ENCODE measurements around the gene PILRB. TPM values are rescaled to one million over a fixed set of nuclear protein-coding genes. Genes with fewer than 3 reads are reported as not detected.

The PILRB gene
- total RNA-seq, 1 experiment from 2014 or later = 42.5 TPM

- no peak for DNase-seq (ENCODE audit: low read depth, low spot score)
- in situ Hi-C loops (cut with HindIII; ENCODE audit: low pct_unique_long_range_greater_than_20kb, low sequenced_read_pairs) = no loop called here
Observed at GRCh38 chr7:100390286-100391009, 32.5 kb downstream of the PILRB start.

DNA sequence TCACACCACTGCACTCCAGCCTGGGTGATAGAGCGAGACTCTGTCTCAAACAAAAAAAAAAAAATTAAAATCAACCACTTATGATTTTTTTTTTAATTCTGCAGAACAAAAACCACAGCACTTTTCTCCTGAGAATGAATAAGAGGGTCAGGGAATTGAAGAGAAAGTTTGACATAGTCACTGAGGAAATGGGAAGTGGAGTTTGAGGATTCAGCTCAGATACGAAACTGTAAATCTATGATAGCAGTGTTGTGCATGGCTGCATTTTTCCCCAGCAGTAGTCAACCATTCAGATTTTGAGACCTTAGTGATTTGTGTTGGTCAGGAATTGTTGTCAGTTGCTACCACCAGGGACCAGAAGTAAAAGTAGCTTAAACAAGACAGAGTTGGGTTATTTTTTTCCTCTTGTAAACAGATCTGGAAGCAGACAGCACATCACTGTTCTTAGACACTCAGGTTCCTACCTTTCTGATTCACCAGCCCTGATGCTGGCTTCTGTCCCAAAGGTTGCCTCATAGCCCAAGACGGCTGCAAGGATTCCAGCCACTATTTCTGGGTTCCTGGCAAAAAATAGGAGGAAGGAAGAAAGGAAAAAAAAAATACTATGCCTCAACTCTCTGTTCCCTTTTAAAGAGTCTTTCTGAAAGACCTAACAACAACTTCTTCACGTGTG, 35.5 kb downstream of the PILRB start:
- in situ Hi-C loops (cut with HindIII; ENCODE audit: low pct_unique_long_range_greater_than_20kb, low sequenced_read_pairs) = no loop called here
- no peak for DNase-seq (ENCODE audit: low read depth, low spot score)

GRCh38 chr7:100394077-100394476, 36.2 kb downstream of the PILRB start:
- no peak for DNase-seq (ENCODE audit: low read depth, low spot score)
- in situ Hi-C loops (cut with HindIII; ENCODE audit: low pct_unique_long_range_greater_than_20kb, low sequenced_read_pairs) = no loop called here

DNA sequence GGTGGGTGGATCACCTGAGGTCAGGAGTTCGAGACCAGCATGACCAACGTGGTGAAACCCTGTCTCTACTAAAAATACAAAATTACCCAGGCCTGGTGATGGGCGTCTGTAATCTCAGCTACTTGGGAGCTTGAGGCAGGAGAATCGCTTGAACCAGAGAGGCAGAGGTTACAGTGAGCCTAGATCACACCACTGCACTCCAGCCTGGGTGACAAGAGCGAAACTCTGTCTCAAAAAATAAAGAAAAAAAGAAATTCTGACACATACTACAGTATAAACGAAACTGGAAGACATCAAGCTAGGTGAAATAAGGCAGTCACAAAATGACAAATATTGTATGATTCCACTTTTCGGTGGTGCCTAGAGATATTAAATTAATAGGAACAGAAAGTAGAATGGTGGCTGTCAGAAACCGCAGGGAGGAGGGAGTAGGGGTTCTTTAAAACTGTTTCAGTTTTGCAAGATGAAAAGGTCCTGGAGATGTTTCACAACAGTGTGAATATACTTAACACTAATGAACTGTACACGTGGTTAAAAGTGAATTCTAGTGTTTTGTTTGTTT, 38.6 kb downstream of the PILRB start:
- in situ Hi-C loops (cut with HindIII; ENCODE audit: low pct_unique_long_range_greater_than_20kb, low sequenced_read_pairs) = no loop called here
- DNase-seq (ENCODE audit: low read depth, low spot score) = no peak

DNA sequence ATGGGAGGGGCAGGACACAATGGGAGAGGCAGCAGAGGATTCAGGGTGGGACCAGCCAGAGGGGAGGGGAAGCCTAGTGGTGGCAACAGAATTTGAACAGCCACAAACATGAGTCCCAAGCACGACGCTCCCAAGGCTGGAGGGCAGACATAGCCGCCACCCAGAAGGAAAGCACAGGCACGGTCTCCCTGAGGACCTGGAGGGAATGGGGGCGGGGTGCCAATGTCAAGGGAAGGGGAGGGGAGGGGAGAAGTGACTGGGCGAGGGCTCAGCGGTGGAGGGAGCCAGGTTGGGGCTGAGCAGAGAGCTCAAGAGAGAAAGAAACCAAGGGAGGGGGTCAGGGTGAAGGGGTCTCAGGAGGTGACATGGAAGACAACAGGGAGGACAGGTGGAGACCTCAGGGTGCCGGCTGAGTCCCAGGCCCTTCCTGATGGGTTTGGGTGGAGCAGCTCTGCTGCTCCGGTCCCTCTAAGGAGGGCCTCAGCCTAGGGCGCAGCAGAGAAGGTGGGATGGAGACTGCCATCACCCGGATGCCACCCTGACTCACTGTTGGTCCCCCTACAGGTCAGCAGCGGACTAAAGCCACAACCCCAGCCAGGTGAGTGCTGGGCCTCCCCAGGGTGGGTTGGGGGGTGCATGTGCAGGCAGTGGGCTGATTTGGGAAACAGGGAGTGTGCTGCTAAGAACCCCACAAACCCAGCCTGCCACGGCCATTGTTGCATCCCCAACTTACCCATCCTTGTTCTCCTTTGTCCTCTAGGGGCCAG, 39.6 kb downstream of the PILRB start:
- no peak for DNase-seq (ENCODE audit: low read depth, low spot score)
- in situ Hi-C loops (cut with HindIII; ENCODE audit: low pct_unique_long_range_greater_than_20kb, low sequenced_read_pairs) = no loop called here

- in situ Hi-C loops (cut with HindIII; ENCODE audit: low pct_unique_long_range_greater_than_20kb, low sequenced_read_pairs) = no loop called here
- no peak for DNase-seq (ENCODE audit: low read depth, low spot score)
Observed at GRCh38 chr7:100398239-100398638, 40.3 kb downstream of the PILRB start.

DNA sequence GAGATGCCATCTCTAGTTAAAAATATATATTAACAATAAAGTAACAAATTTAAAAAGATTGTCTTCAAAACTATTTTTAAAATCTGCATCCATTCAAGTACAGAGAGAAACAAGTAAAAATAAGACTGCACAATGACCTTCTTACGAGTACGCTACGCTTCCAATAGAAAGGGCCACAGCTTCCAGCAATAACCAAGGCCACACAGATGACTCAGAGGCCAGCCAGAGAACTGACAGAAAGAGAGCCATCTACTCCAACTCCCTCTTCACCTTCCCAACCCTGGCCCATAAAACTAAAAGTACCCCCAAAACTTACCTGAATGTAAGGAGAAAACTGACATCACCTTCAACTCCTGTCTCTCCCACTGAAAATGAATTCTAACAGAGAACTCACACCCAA, 42.1 kb downstream of the PILRB start:
- DNase-seq (ENCODE audit: low read depth, low spot score) = no peak
- in situ Hi-C loops (cut with HindIII; ENCODE audit: low pct_unique_long_range_greater_than_20kb, low sequenced_read_pairs) = no loop called here

DNA sequence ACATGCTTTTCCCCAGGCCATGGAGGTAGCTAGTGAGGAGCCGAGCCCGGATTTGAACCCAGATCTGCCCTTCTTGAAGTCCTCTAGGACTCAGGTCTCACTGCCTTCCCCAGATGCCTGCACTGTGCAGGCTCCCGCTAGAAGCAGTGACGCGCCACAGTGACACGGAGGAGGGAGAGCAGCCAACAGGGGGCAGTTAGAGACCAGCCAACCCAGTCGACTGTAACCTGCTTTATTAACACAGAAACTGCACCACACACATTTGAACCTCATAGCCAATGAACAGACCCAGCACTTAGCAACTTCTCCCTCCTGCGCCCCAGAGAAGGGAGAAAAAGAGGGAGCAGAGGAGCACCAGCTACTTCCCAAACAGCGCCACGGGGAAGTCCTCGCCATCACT, 42.7 kb downstream of the PILRB start:
- DNase-seq (ENCODE audit: low read depth, low spot score) = peak; percentile 42

DNA sequence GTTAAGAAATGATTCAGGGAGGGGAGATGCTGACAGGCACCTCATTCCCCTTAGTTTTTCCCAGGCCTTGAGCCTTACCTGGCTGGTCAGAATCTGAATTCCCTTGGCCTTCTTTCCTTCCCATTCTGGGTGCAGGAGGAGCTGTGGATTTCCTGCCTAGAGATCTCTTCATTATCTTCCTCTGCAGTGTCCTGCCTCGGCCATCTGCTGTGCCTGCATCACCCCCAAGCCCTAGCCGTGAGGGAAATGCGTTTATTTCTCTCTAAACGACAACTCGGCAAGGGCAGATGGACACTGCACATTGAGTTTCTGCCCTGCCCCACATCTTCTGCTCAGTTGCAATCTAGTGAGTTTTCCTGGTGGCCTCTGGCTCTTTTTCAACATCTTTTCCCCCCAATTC, 43.9 kb downstream of the PILRB start:
- in situ Hi-C loops (cut with HindIII; ENCODE audit: low pct_unique_long_range_greater_than_20kb, low sequenced_read_pairs) = no loop called here
- no peak for DNase-seq (ENCODE audit: low read depth, low spot score)

More for the DNA sequence above, 42.7 kb downstream of the PILRB start:
- in situ Hi-C loops (cut with HindIII; ENCODE audit: low pct_unique_long_range_greater_than_20kb, low sequenced_read_pairs) = no loop called here

DNA sequence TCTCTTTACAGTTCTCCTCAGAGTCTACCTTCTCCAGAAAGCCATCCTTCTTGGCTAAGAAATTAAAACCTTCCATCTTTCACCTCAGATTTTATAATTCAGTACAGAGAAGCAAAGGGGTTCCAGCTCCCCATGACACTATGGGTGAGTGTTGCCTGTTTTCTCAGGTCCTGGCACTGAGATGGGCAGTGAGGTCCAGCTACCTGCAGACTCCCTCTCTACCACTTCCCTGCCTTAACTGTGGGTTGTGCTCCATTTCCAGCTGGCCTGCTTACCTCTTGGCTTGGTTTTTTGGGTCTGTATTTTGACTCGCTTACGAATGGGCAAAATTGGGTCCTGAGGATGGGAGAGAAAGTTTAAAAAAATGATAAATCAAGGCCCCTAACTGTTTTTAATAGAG, 44.3 kb downstream of the PILRB start:
- in situ Hi-C loops (cut with HindIII; ENCODE audit: low pct_unique_long_range_greater_than_20kb, low sequenced_read_pairs) = no loop called here
- DNase-seq (ENCODE audit: low read depth, low spot score) = no peak

GRCh38 chr7:100406767-100407166, 48.9 kb downstream of the PILRB start:
- DNase-seq (ENCODE audit: low read depth, low spot score) = no peak
- in situ Hi-C loops (cut with HindIII; ENCODE audit: low pct_unique_long_range_greater_than_20kb, low sequenced_read_pairs) = no loop called here

DNA sequence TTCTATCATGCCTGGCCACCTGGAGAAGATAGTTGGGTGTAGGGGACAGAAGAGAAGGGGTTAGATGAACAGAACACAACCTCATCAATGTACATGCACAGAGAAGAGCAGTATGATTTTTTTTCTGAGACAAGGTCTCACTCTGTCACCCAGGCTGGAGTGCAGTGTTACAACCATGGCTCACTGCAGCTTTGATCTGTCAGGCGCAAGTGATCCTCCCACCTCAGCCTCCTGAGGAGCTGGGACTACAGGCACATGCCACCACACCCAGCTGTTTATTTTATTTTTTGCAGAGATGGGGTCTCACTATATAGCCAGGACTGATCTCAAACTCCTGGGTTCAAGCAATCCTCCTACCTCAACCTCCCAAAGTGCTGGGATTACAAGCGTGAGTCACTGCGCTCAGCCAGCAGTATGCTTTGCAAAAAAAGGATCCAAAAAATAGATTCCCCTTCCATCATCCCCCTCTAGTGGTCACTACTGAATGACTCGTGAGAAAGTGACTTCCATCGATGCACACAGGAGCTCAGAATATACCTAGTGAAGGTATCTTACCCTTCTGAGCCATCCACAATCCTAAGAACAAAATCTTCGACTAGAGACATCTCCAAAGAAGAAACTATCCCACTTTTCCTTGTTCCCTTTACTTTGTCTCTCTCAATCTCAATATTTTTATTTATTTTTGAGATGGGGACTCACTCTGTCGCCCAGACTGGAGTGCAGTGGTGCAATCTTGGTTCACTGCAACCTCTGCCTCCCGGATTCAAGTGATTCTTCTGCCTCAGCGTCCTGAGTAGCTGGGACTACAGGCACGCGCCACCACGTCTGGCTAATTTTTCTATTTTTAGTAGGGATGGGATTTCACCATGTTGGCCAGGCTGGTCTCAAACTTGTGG, 49.6 kb downstream of the PILRB start:
- peak; percentile 83 for DNase-seq (ENCODE audit: low read depth, low spot score)
- in situ Hi-C loops (cut with HindIII; ENCODE audit: low pct_unique_long_range_greater_than_20kb, low sequenced_read_pairs) = no loop called here

DNA sequence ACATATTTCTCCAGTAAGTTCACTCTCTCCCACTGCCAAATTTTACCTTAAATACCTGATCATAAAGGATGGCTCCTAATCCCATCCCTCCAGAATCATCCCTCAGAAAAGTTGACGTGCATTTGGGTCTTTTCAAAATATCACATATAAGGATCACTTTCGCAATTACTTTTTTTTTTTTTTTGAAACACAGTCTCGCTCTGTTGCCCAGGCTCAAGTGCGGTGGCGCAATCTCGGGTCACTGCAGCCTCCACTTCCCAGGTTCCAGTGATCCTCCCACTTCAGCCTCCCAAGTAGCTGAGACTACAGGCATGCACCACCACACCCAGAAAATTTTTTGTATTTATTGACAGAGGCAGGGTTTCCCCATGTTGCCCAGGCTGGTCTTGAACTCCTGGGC, 53.2 kb downstream of the PILRB start:
- in situ Hi-C loops (cut with HindIII; ENCODE audit: low pct_unique_long_range_greater_than_20kb, low sequenced_read_pairs) = no loop called here
- DNase-seq (ENCODE audit: low read depth, low spot score) = no peak

- no peak for DNase-seq (ENCODE audit: low read depth, low spot score)
- in situ Hi-C loops (cut with HindIII; ENCODE audit: low pct_unique_long_range_greater_than_20kb, low sequenced_read_pairs) = no loop called here
Observed at GRCh38 chr7:100413346-100413745, 55.4 kb downstream of the PILRB start.

- in situ Hi-C loops (cut with HindIII; ENCODE audit: low pct_unique_long_range_greater_than_20kb, low sequenced_read_pairs) = no loop called here
- DNase-seq (ENCODE audit: low read depth, low spot score) = no peak
Observed at GRCh38 chr7:100413889-100414288, 56.0 kb downstream of the PILRB start.

DNA sequence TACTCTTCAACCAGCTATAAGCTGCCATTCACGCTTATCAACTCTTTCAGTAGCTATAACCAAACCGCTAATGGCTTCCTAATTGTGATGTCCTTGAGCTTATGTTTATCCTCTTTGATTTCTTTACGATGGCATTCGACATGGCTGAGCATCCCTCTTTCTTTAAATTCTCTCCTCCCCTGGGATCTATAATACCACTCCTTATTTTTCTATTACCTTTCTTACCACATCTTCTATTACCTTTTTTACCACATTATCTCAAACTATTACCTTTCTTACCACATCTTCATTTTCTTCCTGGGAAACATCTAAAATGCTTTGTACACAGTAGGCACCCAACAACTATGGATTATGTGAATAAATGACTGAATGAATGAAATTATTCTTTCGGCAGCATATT, 57.5 kb downstream of the PILRB start:
- no peak for DNase-seq (ENCODE audit: low read depth, low spot score)
- in situ Hi-C loops (cut with HindIII; ENCODE audit: low pct_unique_long_range_greater_than_20kb, low sequenced_read_pairs) = no loop called here
